Sigmoid colon (tissue), 7 donors: ENCODE results near the gene TTC33. TPM values are rescaled to one million over a fixed set of nuclear protein-coding genes. Genes with fewer than 3 reads are reported as not detected.
"Not testable (repeated sequence)": the region's sequence is repeated elsewhere in the genome, so short reads cannot be mapped to it uniquely, and the experiment has no call there.

Source experiments
- DNase-seq: peaks from one replicate; pipeline ENCODE4 v3.0.0-alpha.2; 2019
- H3K27ac ChIP-seq, 4 donors: fragments of 200-600 bp; sonication (generic); one replicate each; pipeline ENCODE4 v1.5.1; 2016 to 2019; ENCODE audit warnings: mild to moderate bottlenecking in 1 of 4
- H3K27me3 ChIP-seq, 3 donors: fragments of 200-600 bp; sonication (generic); one replicate each; pipeline ENCODE4 v1.5.1; 2019; ENCODE audit warnings: mild to moderate bottlenecking in 1 of 3
- H3K36me3 ChIP-seq, 4 donors: fragments of 200-600 bp; sonication (generic); one replicate each; pipeline ENCODE4 v1.5.1; 2016 to 2019
- H3K4me1 ChIP-seq, 4 donors: fragments of 200-600 bp; sonication (generic); one replicate each; pipeline ENCODE4 v1.5.1; 2017 to 2019
- H3K4me3 ChIP-seq, 4 donors: fragments of 200-600 bp; sonication (generic); one replicate each; pipeline ENCODE4 v1.5.1; 2017 to 2019; ENCODE audit warnings: mild to moderate bottlenecking in 2 of 4, moderate library complexity in 1 of 4
- H3K9me3 ChIP-seq, 4 donors: fragments of 200-600 bp in 3 of 4; sonication (generic) in 3 of 4; one replicate each; pipeline versions ENCODE4 v1.5.1 to v1.6.1; 2013 to 2019
- EP300 ChIP-seq, 4 donors: sonication (generic); formaldehyde crosslinking; IDR thresholded peaks; one replicate each; pipeline ENCODE4 v1.6.1; 2017; ENCODE audit warnings: antibody characterized with exemption in 4 of 4
- POLR2A ChIP-seq, 2 donors: fragments of 450-650 bp; IDR thresholded peaks; one replicate each; pipeline ENCODE4 v1.6.1; 2016; ENCODE audit warnings: antibody characterized with exemption in 2 of 2, mild to moderate bottlenecking in 2 of 2, moderate library complexity in 2 of 2
- POLR2AphosphoS5 ChIP-seq, 4 donors: sonication (generic); formaldehyde crosslinking; IDR thresholded peaks; one replicate each; pipeline ENCODE4 v1.6.1; 2017; ENCODE audit warnings: antibody characterized with exemption in 4 of 4
- WGBS, 2 donors: extraction: QIAGEN DNeasy Blood & Tissue Kit; methylation state at CpG; one replicate each; pipeline ENCODE4 v1.1.7; 2013; 5-methylcytosine and 5-hydroxymethylcytosine counted together
- intact Hi-C: fragments of 100-400 bp; cut with DNase I; formaldehyde crosslinking; loops from one replicate; pipeline ENCODE4 v1.15.1; 2023
- polyA plus RNA-seq, 3 donors: library from polyadenylated mRNA; stranded (reverse); fragments of 200-250 nt; gene quantifications; one replicate each; pipeline ENCODE4 v1.2.3, GENCODE V29; 2013
- total RNA-seq, 4 donors: library from RNA; depleted of rRNA; stranded (reverse); fragments of >200 nt; gene quantifications; one replicate each; pipeline ENCODE4 v1.1.0, GENCODE V29; 2016
- TF ChIP-seq, protein P1 (sequence below), 4 experiments: fragments of 450-650 bp in 3 of 4; fragments of 200-600 bp in 1 of 4; IDR thresholded peaks; one replicate each; pipeline ENCODE4 v1.5.1; 2016 to 2019; ENCODE audit warnings: antibody characterized with exemption in 4 of 4, mild to moderate bottlenecking in 3 of 4, moderate library complexity in 2 of 4
- donor health status: healthy with polysubstance abuse.
- donor health status: Bipolar disorder and iron deficiency.
- donor health status: healthy.

Gene TTC33
- total and polyA plus RNA-seq, 7 donors: 6.6 to 33.2 (median 18.0) TPM

DNA sequence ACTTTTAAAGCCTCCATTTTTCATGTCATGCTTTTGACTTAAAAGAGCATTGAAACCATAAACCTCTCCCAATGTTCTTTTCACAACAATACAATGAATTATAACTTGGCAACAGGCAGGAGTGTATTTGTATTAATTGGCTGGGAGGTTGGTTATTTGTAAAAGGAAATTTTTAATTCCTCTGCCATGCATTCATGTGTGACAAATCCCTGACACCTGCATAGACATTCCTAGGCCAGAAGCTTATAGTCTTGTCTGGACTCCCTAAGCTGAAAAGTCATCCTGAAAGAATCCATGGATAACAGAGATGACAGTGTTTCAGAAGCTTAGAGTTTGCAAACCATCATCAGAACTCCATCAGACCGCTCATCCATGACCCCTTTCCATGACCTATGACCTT is 152.4 kb downstream of the TTC33 start:
- intact Hi-C loops: no loop called here
- Histone ChIP-seq H3K27ac (no peak overlapping the region), H3K4me3 (no peak overlapping the region), H3K36me3 (no peaks in the 10 kb centered on the region), H3K4me1 (no peaks in the 10 kb centered on the region), H3K27me3 (no peaks in the 10 kb centered on the region), H3K9me3 (no peaks in the 10 kb centered on the region)
- WGBS, 2 donors: 92 to 97% methylated on average over 1 of the region's 1 CpG
- no peak for DNase-seq
- TF ChIP-seq POLR2AphosphoS5 (IDR thresholded peaks at IDR 0.05): no peak
- no peak for TF ChIP-seq POLR2A (IDR thresholded peaks at IDR 0.05)
- TF ChIP-seq, protein P1, sequence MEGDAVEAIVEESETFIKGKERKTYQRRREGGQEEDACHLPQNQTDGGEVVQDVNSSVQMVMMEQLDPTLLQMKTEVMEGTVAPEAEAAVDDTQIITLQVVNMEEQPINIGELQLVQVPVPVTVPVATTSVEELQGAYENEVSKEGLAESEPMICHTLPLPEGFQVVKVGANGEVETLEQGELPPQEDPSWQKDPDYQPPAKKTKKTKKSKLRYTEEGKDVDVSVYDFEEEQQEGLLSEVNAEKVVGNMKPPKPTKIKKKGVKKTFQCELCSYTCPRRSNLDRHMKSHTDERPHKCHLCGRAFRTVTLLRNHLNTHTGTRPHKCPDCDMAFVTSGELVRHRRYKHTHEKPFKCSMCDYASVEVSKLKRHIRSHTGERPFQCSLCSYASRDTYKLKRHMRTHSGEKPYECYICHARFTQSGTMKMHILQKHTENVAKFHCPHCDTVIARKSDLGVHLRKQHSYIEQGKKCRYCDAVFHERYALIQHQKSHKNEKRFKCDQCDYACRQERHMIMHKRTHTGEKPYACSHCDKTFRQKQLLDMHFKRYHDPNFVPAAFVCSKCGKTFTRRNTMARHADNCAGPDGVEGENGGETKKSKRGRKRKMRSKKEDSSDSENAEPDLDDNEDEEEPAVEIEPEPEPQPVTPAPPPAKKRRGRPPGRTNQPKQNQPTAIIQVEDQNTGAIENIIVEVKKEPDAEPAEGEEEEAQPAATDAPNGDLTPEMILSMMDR (IDR thresholded peaks at IDR 0.05): no peak
- TF ChIP-seq EP300 (IDR thresholded peaks at IDR 0.05): no peak

DNA sequence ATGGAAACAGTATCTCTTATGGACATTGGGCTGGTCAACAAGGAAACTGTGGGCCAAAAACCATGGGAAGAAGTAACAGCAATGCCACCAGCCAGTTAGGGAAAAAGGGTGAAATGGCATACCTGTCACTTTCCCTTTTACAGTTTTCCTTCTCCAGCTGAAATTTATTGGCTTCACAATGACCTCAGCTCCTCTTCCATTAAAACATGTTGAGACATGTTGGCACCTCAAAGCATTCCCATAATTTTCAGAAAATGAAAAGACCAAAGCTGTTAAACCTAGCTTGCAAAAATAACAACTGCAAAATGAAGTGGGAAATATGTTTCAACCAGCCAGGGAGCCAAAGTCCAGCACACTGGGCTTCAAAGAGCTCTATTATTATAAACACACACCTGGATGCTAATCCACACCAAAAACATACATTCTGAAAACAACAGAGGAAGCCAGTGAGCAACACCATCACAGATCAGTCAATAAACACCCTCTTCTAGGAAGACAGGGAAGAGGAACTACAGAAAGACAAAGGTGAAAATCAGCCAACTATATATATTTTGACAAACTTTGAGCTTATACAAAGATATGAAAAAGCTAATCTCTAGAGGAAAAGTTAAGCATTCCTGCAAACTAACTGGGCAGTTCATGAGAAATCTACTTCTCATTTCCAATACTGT is 154.4 kb downstream of the TTC33 start:
- H3K27ac ChIP-seq: no peak overlapping the region
- TF ChIP-seq, protein P1 (IDR thresholded peaks at IDR 0.05): no peak
- no peak for TF ChIP-seq EP300 (IDR thresholded peaks at IDR 0.05)
- TF ChIP-seq POLR2A (IDR thresholded peaks at IDR 0.05): no peak
- no peak for TF ChIP-seq POLR2AphosphoS5 (IDR thresholded peaks at IDR 0.05)
- no peak for DNase-seq
- no peaks in the 10 kb centered on the region for H3K4me1 ChIP-seq
- H3K9me3 ChIP-seq: no peaks in the 10 kb centered on the region
- no peaks in the 10 kb centered on the region for H3K36me3 ChIP-seq
- intact Hi-C loops: no loop called here
- no peaks in the 10 kb centered on the region for H3K27me3 ChIP-seq
- no peak overlapping the region for H3K4me3 ChIP-seq

DNA sequence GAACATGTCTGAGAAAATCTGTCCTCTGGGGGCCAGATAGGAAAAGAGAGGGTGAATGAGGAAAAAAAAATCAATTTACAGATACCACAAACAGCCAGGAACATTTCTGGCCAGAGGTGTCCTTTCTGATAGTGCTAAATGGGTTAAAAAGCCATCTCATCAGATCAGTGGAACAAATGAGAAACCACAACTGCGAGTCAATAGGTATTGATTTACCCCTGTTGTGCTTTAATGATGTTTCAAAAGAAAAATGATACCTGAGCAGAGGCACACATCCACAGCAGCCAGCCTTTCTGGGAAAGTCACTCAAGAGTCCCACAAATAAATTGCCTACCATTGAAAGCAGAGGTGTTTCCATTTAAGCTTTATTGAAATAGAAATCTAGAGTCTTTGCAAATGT is 155.4 kb downstream of the TTC33 start:
- no peak overlapping the region for H3K27ac ChIP-seq
- H3K4me1 ChIP-seq: no peaks in the 10 kb centered on the region
- 91 to 97% methylated on average over 1 of the region's 1 CpG for WGBS, 2 donors
- H3K27me3 ChIP-seq: no peaks in the 10 kb centered on the region
- TF ChIP-seq EP300 (IDR thresholded peaks at IDR 0.05): no peak
- no peak for TF ChIP-seq POLR2AphosphoS5 (IDR thresholded peaks at IDR 0.05)
- TF ChIP-seq, protein P1 (IDR thresholded peaks at IDR 0.05): no peak
- no peak for TF ChIP-seq POLR2A (IDR thresholded peaks at IDR 0.05)
- no peak overlapping the region for H3K4me3 ChIP-seq
- no peaks in the 10 kb centered on the region for H3K9me3 ChIP-seq
- intact Hi-C loops: no loop called here
- DNase-seq: no peak
- no peaks in the 10 kb centered on the region for H3K36me3 ChIP-seq

DNA sequence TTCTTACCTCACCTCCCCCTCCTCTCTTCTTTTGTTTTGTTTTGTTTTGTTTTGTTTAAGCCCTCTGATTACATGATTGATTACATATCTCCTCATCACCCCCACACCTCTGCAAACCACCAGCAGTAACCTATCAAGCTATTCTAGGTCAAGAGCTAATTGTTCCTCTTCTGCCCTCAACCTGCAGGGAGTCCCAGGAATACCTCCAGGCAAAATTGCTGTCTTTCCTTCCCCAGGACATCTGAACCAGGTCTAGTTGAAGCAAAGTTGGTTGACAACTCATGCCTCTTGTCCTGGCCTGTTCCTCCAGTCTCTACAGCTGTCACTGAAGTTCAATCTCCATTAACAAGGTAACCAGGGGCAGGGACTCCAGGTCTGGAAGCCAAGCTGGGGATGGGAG is 156.1 kb downstream of the TTC33 start:
- intact Hi-C loops: no loop called here
- TF ChIP-seq POLR2AphosphoS5 (IDR thresholded peaks at IDR 0.05) (no peak), POLR2A (IDR thresholded peaks at IDR 0.05) (no peak), EP300 (IDR thresholded peaks at IDR 0.05) (no peak)
- TF ChIP-seq, protein P1 (IDR thresholded peaks at IDR 0.05): no peak
- H3K9me3 ChIP-seq: no peaks in the 10 kb centered on the region
- H3K4me1 ChIP-seq: no peaks in the 10 kb centered on the region
- no peak overlapping the region for H3K27ac ChIP-seq
- H3K4me3 ChIP-seq: no peak overlapping the region
- no peaks in the 10 kb centered on the region for H3K36me3 ChIP-seq
- H3K27me3 ChIP-seq: no peaks in the 10 kb centered on the region
- DNase-seq: no peak

DNA sequence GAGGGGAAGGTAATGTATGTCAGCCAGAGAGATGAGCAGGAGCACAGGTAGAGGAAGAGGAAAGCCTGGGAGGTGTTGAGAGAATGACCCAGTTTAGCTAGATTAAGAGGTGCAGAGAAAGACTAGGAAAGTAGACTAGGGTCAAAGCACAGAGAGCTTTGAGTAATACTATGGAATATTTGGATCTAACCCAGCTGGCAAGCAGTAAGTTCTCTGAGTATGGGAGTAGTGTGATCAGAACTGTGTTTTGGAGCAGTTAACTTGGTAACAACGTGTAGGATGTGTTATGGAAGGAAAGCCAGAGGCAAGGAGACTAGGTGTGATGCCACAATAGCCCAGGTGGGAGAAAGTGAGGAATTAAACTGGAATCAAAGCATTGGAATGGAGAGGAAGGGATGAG is 160.9 kb downstream of the TTC33 start:
- WGBS, 2 donors: 18 to 55% methylated on average over 1 of the region's 1 CpG

DNA sequence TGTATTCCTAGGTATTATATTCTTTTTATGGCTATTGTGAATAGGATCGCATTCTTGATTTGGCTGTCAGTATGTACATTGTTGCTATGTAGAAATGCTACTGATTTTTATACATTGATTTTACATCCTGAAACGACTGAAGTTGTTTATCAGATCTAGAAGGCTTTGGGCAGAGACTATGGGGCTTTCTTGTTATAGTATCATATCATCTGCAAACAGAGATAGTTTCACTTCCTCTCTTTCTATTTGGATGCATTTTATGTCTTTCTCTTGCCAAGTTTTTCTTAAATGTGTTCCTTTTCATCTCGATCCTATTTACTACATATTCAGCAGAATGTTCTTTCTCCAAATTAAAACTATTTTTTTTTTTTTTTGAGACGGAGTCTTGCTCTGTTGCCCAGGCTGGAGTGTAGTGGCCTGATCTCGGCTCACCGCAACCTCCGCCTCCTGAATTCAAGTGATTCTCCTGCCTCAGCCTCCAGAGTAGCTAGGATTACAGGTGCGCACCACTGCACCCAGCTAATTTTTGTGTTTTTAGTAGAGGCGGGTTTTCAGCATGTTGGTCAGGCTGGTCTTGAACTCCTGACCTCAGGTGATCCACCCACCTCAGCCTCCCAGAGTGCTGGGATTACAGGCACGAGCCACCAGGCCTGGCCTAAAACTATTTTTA is 163.9 kb downstream of the TTC33 start:
- intact Hi-C loops, DNase-seq, H3K9me3 ChIP-seq, H3K36me3 ChIP-seq, H3K27ac ChIP-seq, H3K4me3 ChIP-seq, H3K27me3 ChIP-seq, H3K4me1 ChIP-seq: not testable (repeated sequence)
- 67 to 71% methylated on average over 10 of the region's 10 CpGs for WGBS, 2 donors

More for the DNA sequence above, 160.9 kb downstream of the TTC33 start:
- no peak overlapping the region for H3K27ac ChIP-seq
- H3K4me3 ChIP-seq: no peak overlapping the region
- H3K36me3 ChIP-seq: no peaks in the 10 kb centered on the region
- no peak for DNase-seq
- intact Hi-C loops: no loop called here
- no peaks in the 10 kb centered on the region for H3K27me3 ChIP-seq
- TF ChIP-seq POLR2AphosphoS5 (IDR thresholded peaks at IDR 0.05) (no peak), POLR2A (IDR thresholded peaks at IDR 0.05) (no peak), EP300 (IDR thresholded peaks at IDR 0.05) (no peak)
- TF ChIP-seq, protein P1 (IDR thresholded peaks at IDR 0.05): no peak
- no peaks in the 10 kb centered on the region for H3K4me1 ChIP-seq
- H3K9me3 ChIP-seq: no peaks in the 10 kb centered on the region
